GM23338 (cell line): Measurements from ENCODE around the gene MRAS. TPM values are rescaled to one million over a fixed set of nuclear protein-coding genes. Genes with fewer than 3 reads are reported as not detected.

ENCODE experiments used
- ATAC-seq: fragments of 200-7000 bp; cut with Tn5 transposase; 3 replicates; pipeline ENCODE4 v1.9.1; 2020
- DNase-seq: peaks from one replicate; pipeline ENCODE4 v3.0.0-alpha.2; 2015; ENCODE audit warnings: low spot score
- H2AFZ ChIP-seq: fragments of 200-600 bp; sonication (generic); 2 replicates; pipeline ENCODE4 v1.8.0; 2016; ENCODE audit warnings: antibody characterized with exemption, mild to moderate bottlenecking, moderate library complexity
- H3F3A ChIP-seq: fragments of 200-600 bp; sonication (generic); replicated peaks from 2 replicates; pipeline ENCODE4 v1.8.0; 2017; ENCODE audit warnings: antibody characterized with exemption, mixed run types, low read depth
- H3K27ac ChIP-seq: fragments of 200-600 bp; sonication (generic); 2 replicates; pipeline ENCODE4 v1.6.1; 2016; ENCODE audit warnings: low read depth
- H3K27me3 ChIP-seq: fragments of 200-600 bp; sonication (generic); 2 replicates; pipeline ENCODE4 v1.8.0; 2016; ENCODE audit warnings: mild to moderate bottlenecking, mixed run types, moderate library complexity; ENCODE audit not compliant: insufficient read depth
- H3K36me3 ChIP-seq: fragments of 200-600 bp; sonication (generic); 2 replicates; pipeline ENCODE4 v1.8.0; 2016; ENCODE audit warnings: mild to moderate bottlenecking; ENCODE audit not compliant: insufficient read depth
- H3K4me1 ChIP-seq: fragments of 200-600 bp; sonication (generic); 2 replicates; pipeline ENCODE4 v1.8.0; 2016; ENCODE audit warnings: mild to moderate bottlenecking, moderate library complexity; ENCODE audit not compliant: insufficient read depth
- H3K4me2 ChIP-seq: fragments of 200-600 bp; sonication (generic); 2 replicates; pipeline ENCODE4 v1.7.1; 2017; ENCODE audit warnings: mixed run types
- H3K4me3 ChIP-seq: fragments of 200-600 bp; sonication (generic); 2 replicates; pipeline ENCODE4 v1.6.1; 2016; ENCODE audit warnings: mixed run types
- H3K79me2 ChIP-seq: fragments of 200-600 bp; sonication (generic); replicated peaks from 2 replicates; pipeline ENCODE4 v1.8.0; 2017; ENCODE audit warnings: mild to moderate bottlenecking; ENCODE audit not compliant: insufficient read depth
- H3K9me2 ChIP-seq: fragments of 200-600 bp; sonication (generic); 2 replicates; pipeline ENCODE4 v1.8.0; 2017; ENCODE audit not compliant: insufficient read depth
- H4K20me1 ChIP-seq: fragments of 200-600 bp; sonication (generic); replicated peaks from 2 replicates; pipeline ENCODE4 v1.8.0; 2017; ENCODE audit warnings: mild to moderate bottlenecking; ENCODE audit not compliant: insufficient read depth
- H3K27ac Mint-ChIP-seq: 2 replicates; pipeline ENCODE4 v1.8.0; 2020; ENCODE audit warnings: inconsistent platforms, mild to moderate bottlenecking, moderate library complexity, mixed read lengths
- H3K27me3 Mint-ChIP-seq: 3 replicates; pipeline ENCODE4 v1.8.0; 2022; ENCODE audit warnings: low read depth, mild to moderate bottlenecking, moderate library complexity, mixed read lengths, inconsistent platforms; ENCODE audit not compliant: insufficient read depth, poor library complexity
- H3K36me3 Mint-ChIP-seq: 3 replicates; pipeline ENCODE4 v1.8.0; 2021; ENCODE audit warnings: low read depth, mild to moderate bottlenecking, inconsistent platforms, moderate library complexity, mixed read lengths
- H3K4me1 Mint-ChIP-seq: 3 replicates; pipeline ENCODE4 v1.8.0; 2020; ENCODE audit warnings: mild to moderate bottlenecking, inconsistent platforms, mixed read lengths
- H3K4me3 Mint-ChIP-seq: 3 replicates; pipeline ENCODE4 v1.8.0; 2021; ENCODE audit warnings: moderate library complexity, mild to moderate bottlenecking, inconsistent platforms, mixed read lengths
- H3K9me3 Mint-ChIP-seq: 3 replicates; pipeline ENCODE4 v1.8.0; 2020; ENCODE audit warnings: moderate library complexity, mild to moderate bottlenecking, inconsistent platforms, mixed read lengths
- CREB1 ChIP-seq: fragments of 250-450 bp; sonication (Bioruptor Pico); IDR thresholded peaks from 2 replicates; pipeline ENCODE4 v1.5.0; 2020; ENCODE audit warnings: low read depth, mild to moderate bottlenecking, moderate library complexity
- CTCF ChIP-seq, 2 experiments: fragments of 200-600 bp in 1 of 2; sonication (generic) in 1 of 2; conservative IDR thresholded peaks; 2 replicates each; pipeline versions ENCODE4 v1.5.1 to v1.6.1; 2016 to 2017; ENCODE audit warnings: antibody characterized with exemption in 2 of 2, low read depth in 2 of 2, mild to moderate bottlenecking in 2 of 2, moderate library complexity in 1 of 2
- ETS1 ChIP-seq: IDR thresholded peaks from 2 replicates; pipeline ENCODE4 v1.6.1; 2016; ENCODE audit warnings: antibody characterized with exemption
- EZH2 ChIP-seq: fragments of 200-600 bp; sonication (generic); IDR thresholded peaks from one replicate; pipeline ENCODE4 v1.8.0; 2017; ENCODE audit warnings: antibody characterized with exemption, mild to moderate bottlenecking, low read depth; ENCODE audit not compliant: unreplicated experiment
- EZH2phosphoT487 ChIP-seq: fragments of 200-600 bp; sonication (generic); IDR thresholded peaks from one replicate; pipeline ENCODE4 v1.8.1; 2018; ENCODE audit warnings: antibody characterized with exemption; ENCODE audit not compliant: unreplicated experiment
- JUNB ChIP-seq: IDR thresholded peaks from one replicate; pipeline ENCODE4 v1.6.1; 2016; ENCODE audit warnings: antibody characterized with exemption; ENCODE audit not compliant: unreplicated experiment
- NANOG ChIP-seq: IDR thresholded peaks from 2 replicates; pipeline ENCODE4 v1.6.1; 2016; ENCODE audit warnings: antibody characterized with exemption, borderline replicate concordance
- POLR2AphosphoS5 ChIP-seq: IDR thresholded peaks from 2 replicates; pipeline ENCODE4 v1.6.1; 2016; ENCODE audit warnings: antibody characterized with exemption, low read depth
- REST ChIP-seq: IDR thresholded peaks from one replicate; pipeline ENCODE4 v1.6.1; 2018; ENCODE audit warnings: antibody characterized with exemption; ENCODE audit not compliant: unreplicated experiment
- STAT1 ChIP-seq: IDR thresholded peaks from one replicate; pipeline ENCODE4 v1.6.1; 2016; ENCODE audit warnings: antibody characterized with exemption; ENCODE audit not compliant: unreplicated experiment
- ZNF114 ChIP-seq: fragments of 250-450 bp; sonication (Bioruptor Pico); IDR thresholded peaks from 2 replicates; pipeline ENCODE4 v1.5.0; 2020; ENCODE audit warnings: mild to moderate bottlenecking, moderate library complexity
- ZNF331 ChIP-seq: fragments of 250-450 bp; sonication (Bioruptor Pico); IDR thresholded peaks from 2 replicates; pipeline ENCODE4 v1.5.0; 2020; ENCODE audit warnings: low read depth, mild to moderate bottlenecking, moderate library complexity
- ZNF462 ChIP-seq: fragments of 250-450 bp; sonication (Bioruptor Pico); IDR thresholded peaks from 2 replicates; pipeline ENCODE4 v1.5.0; 2020; ENCODE audit warnings: mild to moderate bottlenecking, moderate library complexity
- polyA plus RNA-seq: library from polyadenylated mRNA; unstranded; fragments of >200 nt; fragmentation: Nextera tagmentation; extraction: Ambion mirVana; gene quantifications from 2 replicates; pipeline ENCODE4 v1.2.1, GENCODE V29; 2016
- total RNA-seq: library from RNA; depleted of rRNA; stranded (reverse); fragments of >200 nt; shearing (Covaris generic); gene quantifications from 2 replicates; pipeline ENCODE4 v1.2.3, GENCODE V29; 2014

Gene MRAS
- total and polyA plus RNA-seq, 2 experiments from 2014 or later, result 9.1 to 10.2 TPM

- ATAC-seq (peak; percentile 40; the same call in 2 of the 3 replicates), DNase-seq (no peak)
- Histone ChIP-seq H3K27me3 (no peaks in the 10 kb centered on the region), H3K36me3 (no peaks in the 10 kb centered on the region), H3K4me1 (no peaks in the 10 kb centered on the region), H4K20me1 (no peaks in the 10 kb centered on the region), H3K27ac (no peak overlapping the region), H3K4me3 (no peak overlapping the region), H3K4me2 (no peak overlapping the region), H2AFZ (no peak overlapping the region), H3K79me2 (no peaks in the 10 kb centered on the region), H3F3A (no peaks in the 10 kb centered on the region), H3K9me2 (0 out of 2 replicates have a peak, but pooled peaks cover 1% of the 10 kb centered on the region)
- Mint-ChIP-seq H3K4me1 (peaks cover 7% of the 10 kb centered on the region; the same call in 2 of the 3 replicates), H3K27ac (0 out of 2 replicates have a peak overlapping the region, but pooled peaks have one; percentile 14), H3K27me3 (peaks cover 9% of the 10 kb centered on the region), H3K36me3 (no peaks in the 10 kb centered on the region), H3K9me3 (no peaks in the 10 kb centered on the region), H3K4me3 (no peak overlapping the region)
- TF ChIP-seq CREB1 (CRISPR knock-in tag) (no peak), REST (no peak), ZNF114 (no peak), JUNB (no peak), STAT1 (no peak), ZNF331 (CRISPR knock-in tag) (no peak), ETS1 (no peak), NANOG (no peak), EZH2phosphoT487 (no peak), CTCF (conservative IDR thresholded peaks at IDR 0.05; ENCODE audit: low read depth in 2 of 2) (no peak), ZNF462 (CRISPR knock-in tag) (no peak), EZH2 (no peak), POLR2AphosphoS5 (no peak)
Measured at GRCh38 chr3:138356730-138357405, 8.5 kb downstream of the MRAS start.
